ENCODE results near the gene RIMBP2.

RIMBP2 gene

GRCh38 chr12:130713581-130713991 is 2.5 kb downstream of the RIMBP2 start:
- Histone ChIP-seq H3K9me3 (ENCODE audit: control insufficient read depth, insufficient read depth, low read depth, low read length) (no peaks in the 10 kb centered on the region), H3K27ac (ENCODE audit: extremely low read depth, low read depth, low read length) (no peak overlapping the region), H3K4me1 (ENCODE audit: control insufficient read depth, insufficient read depth, low read length) (peaks cover 2% of the 10 kb centered on the region; the same call in 1 of the 2 replicates), H3K4me3 (ENCODE audit: low read depth, low read length) (no peak overlapping the region), H3K36me3 (ENCODE audit: control insufficient read depth in 2 of 2, insufficient read depth in 1 of 2, low read length in 2 of 2) (no peaks in the 10 kb centered on the region)
- TF ChIP-seq KLF1 (tag by site-specific recombination; IDR thresholded peaks at IDR 0.05) (no peak), ZBTB7A (tag by site-specific recombination; IDR thresholded peaks at IDR 0.05; ENCODE audit: low read depth) (no peak), ZNF561 (tag by site-specific recombination; IDR thresholded peaks at IDR 0.05; ENCODE audit: borderline replicate concordance) (no peak), PRDM10 (tag by site-specific recombination; IDR thresholded peaks at IDR 0.05) (no peak), ZNF423 (tag by site-specific recombination; IDR thresholded peaks at IDR 0.05) (no peak), ZNF157 (tag by site-specific recombination; IDR thresholded peaks at IDR 0.05) (no peak), ZNF223 (tag by site-specific recombination; IDR thresholded peaks at IDR 0.05) (no peak), ZNF670 (tag by site-specific recombination; IDR thresholded peaks at IDR 0.05; ENCODE audit: low read depth) (no peak), ZNF140 (tag by site-specific recombination; IDR thresholded peaks at IDR 0.05) (no peak), ZSCAN23 (tag by site-specific recombination; IDR thresholded peaks at IDR 0.05) (no peak), ZSCAN16 (tag by site-specific recombination; IDR thresholded peaks at IDR 0.05) (no peak), ZNF416 (tag by site-specific recombination; IDR thresholded peaks at IDR 0.05) (no peak), ZNF707 (tag by site-specific recombination; IDR thresholded peaks at IDR 0.05) (no peak), ZFHX2 (tag by site-specific recombination; conservative IDR thresholded peaks at IDR 0.05) (no peak), ZNF335 (tag by site-specific recombination; conservative IDR thresholded peaks at IDR 0.05) (no peak), ZNF112 (tag by site-specific recombination; IDR thresholded peaks at IDR 0.05) (no peak), ZNF571 (tag by site-specific recombination; IDR thresholded peaks at IDR 0.05) (no peak)
- POLR2A ChIA-PET, result no interaction called here
- CTCF ChIA-PET, result no interaction called here

DNA sequence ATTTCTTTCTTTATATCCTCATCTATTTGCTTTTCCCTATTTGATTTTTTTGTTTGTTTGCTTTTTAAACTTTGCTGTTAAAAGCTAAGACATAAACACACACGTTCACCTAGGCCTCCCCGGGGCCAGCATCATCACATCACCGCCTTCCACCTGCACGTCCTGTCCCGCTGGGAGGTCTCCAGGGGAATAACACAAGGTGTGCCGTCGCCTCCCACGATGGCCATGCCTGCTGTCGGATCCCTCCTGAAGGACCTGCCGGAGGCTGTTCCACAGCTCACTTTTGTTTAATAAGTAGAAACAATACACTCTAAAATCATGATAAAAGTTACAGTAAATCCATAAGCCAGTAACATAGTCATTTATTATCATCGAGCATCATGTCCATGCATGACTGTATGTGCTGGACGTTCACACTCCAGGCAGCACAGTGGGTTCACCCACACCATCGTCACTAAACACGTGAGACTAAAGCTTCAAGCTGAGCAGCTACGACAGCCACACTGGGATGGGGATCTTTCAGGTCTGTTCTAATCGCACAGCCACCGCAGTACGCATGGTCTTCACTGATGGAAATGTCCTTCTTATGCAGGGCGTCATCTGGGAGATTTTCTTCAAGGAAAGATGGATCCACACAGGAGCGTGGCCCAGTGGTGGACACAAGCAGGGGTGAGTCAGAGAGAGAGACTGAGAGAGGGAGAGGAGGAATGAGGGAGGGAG is 3.6 kb downstream of the RIMBP2 start:
- ChIA-PET CTCF (no interaction called here), POLR2A (no interaction called here)
- Histone ChIP-seq H3K4me1 (ENCODE audit: control insufficient read depth, insufficient read depth, low read length) (peaks cover 2% of the 10 kb centered on the region; the same call in 1 of the 2 replicates), H3K4me3 (ENCODE audit: low read depth, low read length) (no peak overlapping the region), H3K27ac (ENCODE audit: extremely low read depth, low read depth, low read length) (no peak overlapping the region), H3K36me3 (ENCODE audit: control insufficient read depth in 2 of 2, insufficient read depth in 1 of 2, low read length in 2 of 2) (no peaks in the 10 kb centered on the region), H3K9me3 (ENCODE audit: control insufficient read depth, insufficient read depth, low read depth, low read length) (no peaks in the 10 kb centered on the region)
- TF ChIP-seq ZSCAN16 (tag by site-specific recombination; IDR thresholded peaks at IDR 0.05), result no peak
- TF ChIP-seq GLIS1 (tag by site-specific recombination; IDR thresholded peaks at IDR 0.05), result 0 out of 2 replicates have a peak, but pooled peaks have one; percentile 21
- no peak for TF ChIP-seq ZNF324 (tag by site-specific recombination; IDR thresholded peaks at IDR 0.05)
- no peak for TF ChIP-seq HOXA7 (CRISPR knock-in tag; IDR thresholded peaks at IDR 0.05; ENCODE audit: borderline replicate concordance)
- no peak for TF ChIP-seq PRDM10 (tag by site-specific recombination; IDR thresholded peaks at IDR 0.05)
- no peak for TF ChIP-seq ZNF398 (tag by site-specific recombination; IDR thresholded peaks at IDR 0.05)
- TF ChIP-seq SETDB1 (IDR thresholded peaks at IDR 0.05; ENCODE audit: insufficient read length, low read length), result no peak

Measured in HEK293 (cell line).